Measurements from ENCODE around the gene SERPINB2. TPM values are rescaled to one million over a fixed set of nuclear protein-coding genes. Genes with fewer than 3 reads are reported as not detected.

The SERPINB2 gene
- total RNA-seq, 2 experiments from 2014 or later = not detected

GRCh38 chr18:63894106-63894772 lies 6.7 kb downstream of the SERPINB2 start:
- POLR2A ChIA-PET = no interaction called here
- no peak for DNase-seq
- H3K36me3 Mint-ChIP-seq (ENCODE audit: low read depth) = no peaks in the 10 kb centered on the region
- CTCF ChIA-PET = no interaction called here
- peaks cover 6% of the 10 kb centered on the region for H3K27me3 Mint-ChIP-seq
- no peak overlapping the region for H3K4me3 Mint-ChIP-seq
- H3K9me3 Mint-ChIP-seq = no peaks in the 10 kb centered on the region
- no peaks in the 10 kb centered on the region for H3K4me1 Mint-ChIP-seq
- H3K27ac Mint-ChIP-seq = no peak overlapping the region

DNA sequence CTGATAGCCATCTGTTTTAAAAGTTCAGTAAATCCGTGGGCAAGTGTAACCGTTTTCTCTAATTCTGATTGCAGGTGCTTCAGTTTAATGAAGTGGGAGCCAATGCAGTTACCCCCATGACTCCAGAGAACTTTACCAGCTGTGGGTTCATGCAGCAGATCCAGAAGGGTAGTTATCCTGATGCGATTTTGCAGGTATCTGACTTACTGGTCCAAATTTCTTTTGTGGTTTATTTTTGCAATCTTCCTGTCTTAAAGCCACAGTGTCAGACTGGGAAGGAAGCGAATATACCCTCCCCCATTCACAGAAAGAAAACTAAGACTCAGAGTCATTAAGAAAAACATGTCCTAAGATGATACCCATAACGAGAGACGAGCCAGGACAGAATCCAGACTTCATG lies 7.7 kb downstream of the SERPINB2 start:
- Mint-ChIP-seq H3K9me3 (no peaks in the 10 kb centered on the region), H3K4me1 (no peaks in the 10 kb centered on the region), H3K27me3 (peaks cover 3% of the 10 kb centered on the region), H3K27ac (no peak overlapping the region), H3K4me3 (no peak overlapping the region), H3K36me3 (ENCODE audit: low read depth) (no peaks in the 10 kb centered on the region)
- CTCF ChIA-PET = interaction anchor here (2.3 kb wide), 1 partner anchor 41 kb away, joined by 5 read pairs; no protein-coding TSS in a partner anchor
- POLR2A ChIA-PET = no interaction called here
- DNase-seq = no peak

DNA sequence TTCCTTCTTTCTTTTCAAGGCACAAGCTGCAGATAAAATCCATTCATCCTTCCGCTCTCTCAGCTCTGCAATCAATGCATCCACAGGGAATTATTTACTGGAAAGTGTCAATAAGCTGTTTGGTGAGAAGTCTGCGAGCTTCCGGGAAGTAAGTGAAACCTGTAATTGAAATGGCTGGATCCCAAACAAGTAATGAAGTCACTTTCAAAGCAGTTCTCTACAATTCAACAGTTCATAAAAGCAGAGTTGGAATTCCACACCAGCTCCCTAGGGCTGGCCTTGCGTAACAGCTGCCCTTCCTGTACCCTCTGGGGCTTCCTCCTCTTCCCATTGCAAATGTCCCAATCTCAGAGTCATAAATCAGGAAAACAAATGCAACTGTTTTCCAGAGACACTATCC lies 9.6 kb downstream of the SERPINB2 start:
- H3K9me3 Mint-ChIP-seq = no peaks in the 10 kb centered on the region
- no peak for DNase-seq
- no peaks in the 10 kb centered on the region for H3K36me3 Mint-ChIP-seq (ENCODE audit: low read depth)
- CTCF ChIA-PET = interaction anchor here (2.3 kb wide), 1 partner anchor 39 kb away, joined by 5 read pairs; no protein-coding TSS in a partner anchor
- no peaks in the 10 kb centered on the region for H3K4me1 Mint-ChIP-seq
- no peak overlapping the region for H3K4me3 Mint-ChIP-seq
- POLR2A ChIA-PET = no interaction called here
- H3K27me3 Mint-ChIP-seq = peaks cover 6% of the 10 kb centered on the region
- H3K27ac Mint-ChIP-seq = no peak overlapping the region

- Mint-ChIP-seq H3K27ac (no peak overlapping the region), H3K27me3 (peaks cover 9% of the 10 kb centered on the region), H3K4me1 (no peaks in the 10 kb centered on the region), H3K9me3 (no peaks in the 10 kb centered on the region), H3K36me3 (ENCODE audit: low read depth) (no peaks in the 10 kb centered on the region), H3K4me3 (no peak overlapping the region)
- ChIA-PET CTCF (interaction anchor here (1.0 kb wide), 1 partner anchor 37 kb away, joined by 4 read pairs; no protein-coding TSS in a partner anchor), POLR2A (no interaction called here)
- DNase-seq = no peak
Measured at GRCh38 chr18:63899206-63899605, 11.7 kb downstream of the SERPINB2 start.

DNA sequence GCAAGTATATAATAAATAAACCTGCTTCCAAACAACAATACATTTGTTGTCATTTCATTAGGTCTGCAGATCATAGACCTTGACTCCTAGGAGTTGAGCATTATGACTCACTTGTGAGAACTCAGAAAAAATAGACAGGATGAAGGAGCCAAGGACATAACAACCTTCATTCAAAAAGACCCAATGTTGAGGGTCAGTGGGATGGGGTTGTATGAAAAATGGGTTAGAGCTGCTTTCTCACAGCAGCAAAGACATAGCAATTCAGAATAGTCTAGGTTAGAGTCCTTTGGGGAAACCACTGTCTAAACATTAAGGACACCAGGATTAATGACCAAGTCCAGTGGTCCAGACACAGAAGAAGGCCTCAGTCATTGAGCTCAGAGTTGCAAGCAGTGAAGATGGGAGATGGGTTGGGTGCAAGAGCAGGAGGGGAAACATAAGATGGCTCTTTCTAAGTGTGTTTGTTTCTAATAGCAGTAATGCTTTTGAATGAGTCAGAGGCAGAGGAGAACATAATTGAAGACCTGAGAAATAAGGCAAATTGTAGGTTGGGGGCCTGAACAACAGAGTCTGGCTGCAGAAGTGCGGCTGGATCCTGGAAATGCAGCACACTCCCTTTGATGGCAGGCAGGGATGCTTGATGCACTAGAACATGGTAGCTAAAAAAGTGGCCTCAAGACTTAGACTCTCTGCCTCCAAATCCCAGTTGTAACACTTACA lies 16.5 kb downstream of the SERPINB2 start:
- CTCF ChIA-PET = no interaction called here
- no peaks in the 10 kb centered on the region for H3K36me3 Mint-ChIP-seq (ENCODE audit: low read depth)
- POLR2A ChIA-PET = no interaction called here
- no peaks in the 10 kb centered on the region for H3K9me3 Mint-ChIP-seq
- H3K4me1 Mint-ChIP-seq = no peaks in the 10 kb centered on the region
- H3K27ac Mint-ChIP-seq = no peak overlapping the region
- DNase-seq = no peak
- H3K4me3 Mint-ChIP-seq = no peak overlapping the region
- H3K27me3 Mint-ChIP-seq = peaks cover 22% of the 10 kb centered on the region

DNA sequence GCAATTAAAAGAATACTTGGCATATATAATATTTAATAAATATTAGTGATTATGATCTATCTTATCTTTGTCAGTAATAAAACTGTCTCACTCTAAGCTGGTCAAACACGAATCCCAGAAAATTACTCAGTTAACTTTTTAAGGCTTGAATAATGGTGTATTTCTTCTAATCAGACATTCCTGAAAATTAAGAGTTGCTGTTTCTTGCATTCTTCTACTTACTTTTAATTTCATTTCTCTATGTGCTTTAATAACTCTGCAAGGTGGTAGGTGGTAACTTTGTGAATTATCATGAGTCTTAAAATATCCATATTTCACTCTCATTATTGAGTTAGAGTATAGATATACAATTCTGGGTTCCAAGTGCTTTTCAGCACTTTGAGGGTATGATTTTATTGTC lies 17.2 kb downstream of the SERPINB2 start:
- Mint-ChIP-seq H3K4me3 (no peak overlapping the region), H3K36me3 (ENCODE audit: low read depth) (no peaks in the 10 kb centered on the region), H3K27ac (no peak overlapping the region), H3K4me1 (no peaks in the 10 kb centered on the region), H3K27me3 (peaks cover 23% of the 10 kb centered on the region), H3K9me3 (no peaks in the 10 kb centered on the region)
- no peak for DNase-seq
- CTCF ChIA-PET = no interaction called here
- POLR2A ChIA-PET = no interaction called here

DNA sequence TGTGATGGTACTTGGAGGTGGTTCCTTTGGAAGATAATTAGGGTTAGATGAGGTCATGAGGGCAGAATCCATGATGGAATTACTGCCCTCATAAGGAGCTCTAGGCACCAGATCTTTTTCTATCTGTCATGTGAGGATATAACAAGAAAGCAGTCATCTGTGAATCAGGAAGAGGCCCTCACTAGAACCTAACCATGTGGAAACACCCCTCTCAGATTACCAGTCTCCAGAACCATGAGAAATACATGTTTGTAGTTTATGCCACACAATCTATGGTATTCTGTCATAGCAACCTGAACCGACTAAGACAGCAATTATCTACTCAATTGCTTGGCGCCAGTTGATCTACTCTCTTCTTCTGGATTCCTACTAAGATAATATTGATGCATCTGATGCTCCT lies 17.9 kb downstream of the SERPINB2 start:
- CTCF ChIA-PET = no interaction called here
- H3K36me3 Mint-ChIP-seq (ENCODE audit: low read depth) = no peaks in the 10 kb centered on the region
- no peak for DNase-seq
- POLR2A ChIA-PET = no interaction called here
- no peaks in the 10 kb centered on the region for H3K9me3 Mint-ChIP-seq
- H3K27ac Mint-ChIP-seq = no peak overlapping the region
- H3K4me3 Mint-ChIP-seq = no peak overlapping the region
- H3K27me3 Mint-ChIP-seq = peaks cover 24% of the 10 kb centered on the region
- no peaks in the 10 kb centered on the region for H3K4me1 Mint-ChIP-seq

DNA sequence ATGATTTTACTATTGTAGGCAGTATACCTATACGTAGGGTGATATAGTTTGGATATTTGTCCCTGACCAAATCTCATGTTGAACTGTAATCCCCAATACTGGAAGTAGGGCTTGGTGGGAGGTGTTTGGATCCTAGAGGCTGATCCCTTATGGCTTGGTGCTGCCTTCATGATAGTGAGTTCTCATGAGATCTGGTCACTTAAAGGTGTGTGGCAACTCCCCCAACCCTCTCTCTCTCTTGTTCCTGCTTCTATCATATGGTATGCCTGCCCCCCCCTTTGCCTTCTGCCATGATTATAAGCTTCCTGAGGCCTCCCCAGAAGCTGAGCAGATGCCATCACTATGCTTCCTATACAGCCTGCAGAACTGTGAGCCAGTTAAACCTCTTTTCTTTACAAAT lies 18.6 kb downstream of the SERPINB2 start:
- Mint-ChIP-seq H3K36me3 (ENCODE audit: low read depth) (no peaks in the 10 kb centered on the region), H3K27ac (no peak overlapping the region), H3K9me3 (no peaks in the 10 kb centered on the region), H3K4me1 (no peaks in the 10 kb centered on the region), H3K27me3 (peaks cover 24% of the 10 kb centered on the region), H3K4me3 (no peak overlapping the region)
- CTCF ChIA-PET = no interaction called here
- POLR2A ChIA-PET = no interaction called here
- no peak for DNase-seq

GRCh38 chr18:63907664-63908063 lies 20.2 kb downstream of the SERPINB2 start, which contains the start of gene SERPINB10:
SERPINB10 (plus strand) TSS chr18:63907958; CDS start chr18:63915511, 7,553 bp downstream.
- DNase-seq = no peak
- CTCF ChIA-PET = no interaction called here
- H3K36me3 Mint-ChIP-seq (ENCODE audit: low read depth) = no peaks in the 10 kb centered on the region
- peaks cover 29% of the 10 kb centered on the region for H3K27me3 Mint-ChIP-seq
- POLR2A ChIA-PET = no interaction called here
- H3K27ac Mint-ChIP-seq = no peak within 1 kb of the TSS
- H3K4me1 Mint-ChIP-seq = no peaks in the 10 kb centered on the region
- no peak within 1 kb of the TSS for H3K4me3 Mint-ChIP-seq
- no peaks in the 10 kb centered on the region for H3K9me3 Mint-ChIP-seq

- no peak overlapping the region for H3K27ac Mint-ChIP-seq
- H3K9me3 Mint-ChIP-seq = no peaks in the 10 kb centered on the region
- POLR2A ChIA-PET = no interaction called here
- CTCF ChIA-PET = no interaction called here
- H3K4me1 Mint-ChIP-seq = no peaks in the 10 kb centered on the region
- H3K4me3 Mint-ChIP-seq = no peak overlapping the region
- DNase-seq = no peak
- peaks cover 36% of the 10 kb centered on the region for H3K27me3 Mint-ChIP-seq
- H3K36me3 Mint-ChIP-seq (ENCODE audit: low read depth) = no peaks in the 10 kb centered on the region
Measured at GRCh38 chr18:63908858-63909257, 21.4 kb downstream of the SERPINB2 start.

- no peaks in the 10 kb centered on the region for H3K36me3 Mint-ChIP-seq (ENCODE audit: low read depth)
- no peak for DNase-seq
- H3K4me1 Mint-ChIP-seq = no peaks in the 10 kb centered on the region
- no peaks in the 10 kb centered on the region for H3K9me3 Mint-ChIP-seq
- CTCF ChIA-PET = no interaction called here
- peaks cover 35% of the 10 kb centered on the region for H3K27me3 Mint-ChIP-seq
- H3K4me3 Mint-ChIP-seq = no peak overlapping the region
- no peak overlapping the region for H3K27ac Mint-ChIP-seq
- POLR2A ChIA-PET = no interaction called here
Measured at GRCh38 chr18:63909870-63910269, 22.4 kb downstream of the SERPINB2 start.

- no peak overlapping the region for H3K27ac Mint-ChIP-seq
- H3K36me3 Mint-ChIP-seq (ENCODE audit: low read depth) = no peaks in the 10 kb centered on the region
- H3K9me3 Mint-ChIP-seq = no peaks in the 10 kb centered on the region
- H3K4me1 Mint-ChIP-seq = no peaks in the 10 kb centered on the region
- no peak for DNase-seq
- POLR2A ChIA-PET = no interaction called here
- CTCF ChIA-PET = no interaction called here
- peaks cover 37% of the 10 kb centered on the region for H3K27me3 Mint-ChIP-seq
- no peak overlapping the region for H3K4me3 Mint-ChIP-seq
Measured at GRCh38 chr18:63917817-63918216, 30.3 kb downstream of the SERPINB2 start.

- no peaks in the 10 kb centered on the region for H3K9me3 Mint-ChIP-seq
- H3K27ac Mint-ChIP-seq = no peak overlapping the region
- H3K4me3 Mint-ChIP-seq = no peak overlapping the region
- ChIA-PET CTCF (no interaction called here), POLR2A (no interaction called here)
- no peaks in the 10 kb centered on the region for H3K36me3 Mint-ChIP-seq (ENCODE audit: low read depth)
- DNase-seq = no peak
- no peaks in the 10 kb centered on the region for H3K4me1 Mint-ChIP-seq
- H3K27me3 Mint-ChIP-seq = peaks cover 34% of the 10 kb centered on the region
Measured at GRCh38 chr18:63922049-63922448, 34.5 kb downstream of the SERPINB2 start.

DNA sequence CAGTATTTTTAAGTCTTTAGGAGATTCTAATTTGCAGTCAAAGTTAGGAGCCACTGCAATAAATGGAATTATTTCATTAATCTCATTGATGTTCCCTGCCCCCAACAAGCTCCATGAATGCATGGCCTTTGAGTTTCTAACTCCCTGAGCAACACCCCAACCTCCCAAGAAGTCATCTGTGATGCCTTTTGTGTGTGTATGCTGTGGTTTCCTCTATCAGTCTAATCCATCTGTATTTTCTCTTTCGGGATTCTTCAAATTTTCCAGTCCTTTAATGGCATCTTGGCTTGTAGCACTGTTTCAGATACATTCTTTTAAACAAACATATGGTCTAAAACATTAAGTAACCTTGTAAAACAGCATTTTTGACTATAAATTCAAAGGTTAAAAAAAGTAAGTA lies 37.0 kb downstream of the SERPINB2 start:
- Mint-ChIP-seq H3K9me3 (no peaks in the 10 kb centered on the region), H3K36me3 (ENCODE audit: low read depth) (no peaks in the 10 kb centered on the region), H3K4me3 (no peak overlapping the region), H3K4me1 (no peaks in the 10 kb centered on the region), H3K27me3 (peaks cover 32% of the 10 kb centered on the region), H3K27ac (no peak overlapping the region)
- POLR2A ChIA-PET = no interaction called here
- CTCF ChIA-PET = no interaction called here
- no peak for DNase-seq

Measured in activated CD4-positive, alpha-beta memory T cell treated with anti-CD3 and anti-CD28 coated beads, Interleukin-2, amount 10 ng/mL, durations not matched to agents 7 days and 5 days (primary cell).